ENCODE measurements around the gene MYCBPAP. TPM values are rescaled to one million over a fixed set of nuclear protein-coding genes. Genes with fewer than 3 reads are reported as not detected.

MYCBPAP gene
- total RNA-seq, 3 donors from 2014 or later, result 1.6 to 3.4 (median 2.4) TPM

GRCh38 chr17:50519141-50519834 lies 11.0 kb downstream of the MYCBPAP start:
- H3K4me1 ChIP-seq (ENCODE audit: low read depth), result peaks cover 3% of the 10 kb centered on the region
- DNase-seq, result no peak
- H3K4me3 ChIP-seq, result no peak overlapping the region
- H3K9me3 ChIP-seq, result no peaks in the 10 kb centered on the region
- no peaks in the 10 kb centered on the region for H3K36me3 ChIP-seq (ENCODE audit: low read depth)
- intact Hi-C loops (cut with DNase I, micrococcal nuclease), result no loop called here
- TF ChIP-seq, protein P1, sequence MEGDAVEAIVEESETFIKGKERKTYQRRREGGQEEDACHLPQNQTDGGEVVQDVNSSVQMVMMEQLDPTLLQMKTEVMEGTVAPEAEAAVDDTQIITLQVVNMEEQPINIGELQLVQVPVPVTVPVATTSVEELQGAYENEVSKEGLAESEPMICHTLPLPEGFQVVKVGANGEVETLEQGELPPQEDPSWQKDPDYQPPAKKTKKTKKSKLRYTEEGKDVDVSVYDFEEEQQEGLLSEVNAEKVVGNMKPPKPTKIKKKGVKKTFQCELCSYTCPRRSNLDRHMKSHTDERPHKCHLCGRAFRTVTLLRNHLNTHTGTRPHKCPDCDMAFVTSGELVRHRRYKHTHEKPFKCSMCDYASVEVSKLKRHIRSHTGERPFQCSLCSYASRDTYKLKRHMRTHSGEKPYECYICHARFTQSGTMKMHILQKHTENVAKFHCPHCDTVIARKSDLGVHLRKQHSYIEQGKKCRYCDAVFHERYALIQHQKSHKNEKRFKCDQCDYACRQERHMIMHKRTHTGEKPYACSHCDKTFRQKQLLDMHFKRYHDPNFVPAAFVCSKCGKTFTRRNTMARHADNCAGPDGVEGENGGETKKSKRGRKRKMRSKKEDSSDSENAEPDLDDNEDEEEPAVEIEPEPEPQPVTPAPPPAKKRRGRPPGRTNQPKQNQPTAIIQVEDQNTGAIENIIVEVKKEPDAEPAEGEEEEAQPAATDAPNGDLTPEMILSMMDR (IDR thresholded peaks at IDR 0.05), result no peak
- ATAC-seq, result no peak

DNA sequence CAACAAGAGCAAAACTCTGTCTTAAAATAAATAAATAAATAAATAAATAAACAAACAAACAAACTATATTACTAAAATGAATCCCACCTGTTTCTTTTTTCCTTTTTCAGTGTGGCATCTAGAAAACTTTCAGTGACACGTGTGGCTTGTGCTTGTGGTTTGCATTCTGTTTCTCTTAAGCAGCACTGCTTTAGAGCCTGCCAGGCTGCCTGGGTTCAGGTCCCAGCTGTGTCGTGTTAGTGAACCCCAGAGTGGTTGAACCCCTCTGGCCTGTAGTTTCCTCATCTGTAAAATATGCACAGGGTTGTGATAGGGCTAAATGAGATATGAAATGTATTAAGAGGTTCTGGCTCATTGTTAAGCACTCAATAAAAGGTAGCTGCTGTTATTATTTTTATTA lies 12.2 kb downstream of the MYCBPAP start:
- intact Hi-C loops (cut with DNase I, micrococcal nuclease), result no loop called here
- no peak for DNase-seq
- ATAC-seq, result no peak
- TF ChIP-seq, protein P1 (IDR thresholded peaks at IDR 0.05), result no peak
- H3K4me1 ChIP-seq (ENCODE audit: low read depth), result peaks cover 3% of the 10 kb centered on the region
- no peak overlapping the region for H3K4me3 ChIP-seq
- no peaks in the 10 kb centered on the region for H3K9me3 ChIP-seq
- no peaks in the 10 kb centered on the region for H3K36me3 ChIP-seq (ENCODE audit: low read depth)

GRCh38 chr17:50521514-50521913 lies 13.3 kb downstream of the MYCBPAP start:
- DNase-seq (no peak), ATAC-seq (no peak)
- no peaks in the 10 kb centered on the region for H3K36me3 ChIP-seq (ENCODE audit: low read depth)
- intact Hi-C loops (cut with DNase I, micrococcal nuclease), result no loop called here
- no peaks in the 10 kb centered on the region for H3K9me3 ChIP-seq
- TF ChIP-seq, protein P1 (IDR thresholded peaks at IDR 0.05), result no peak
- peaks cover 3% of the 10 kb centered on the region for H3K4me1 ChIP-seq (ENCODE audit: low read depth)
- H3K4me3 ChIP-seq, result no peak overlapping the region

DNA sequence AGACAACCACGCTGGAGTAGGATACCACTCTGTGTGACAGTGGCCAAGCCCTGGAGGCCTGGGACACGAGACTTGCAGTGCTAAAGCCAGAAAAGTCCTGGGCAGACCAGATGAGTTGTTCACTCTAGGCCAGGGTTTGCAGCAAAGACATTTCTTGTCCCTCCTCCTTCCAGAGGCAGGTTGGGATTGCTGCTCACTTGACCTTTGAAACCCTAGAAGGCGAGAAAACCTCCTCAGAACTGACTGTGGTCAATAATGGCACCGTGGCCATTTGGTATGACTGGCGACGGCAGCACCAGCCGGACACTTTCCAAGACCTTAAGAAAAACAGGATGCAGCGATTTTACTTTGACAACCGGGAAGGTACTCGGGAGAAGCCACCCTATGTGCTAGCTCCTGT lies 14.5 kb downstream of the MYCBPAP start:
- intact Hi-C loops (cut with DNase I, micrococcal nuclease), result no loop called here
- no peak overlapping the region for H3K4me3 ChIP-seq
- TF ChIP-seq, protein P1 (IDR thresholded peaks at IDR 0.05), result no peak

DNA sequence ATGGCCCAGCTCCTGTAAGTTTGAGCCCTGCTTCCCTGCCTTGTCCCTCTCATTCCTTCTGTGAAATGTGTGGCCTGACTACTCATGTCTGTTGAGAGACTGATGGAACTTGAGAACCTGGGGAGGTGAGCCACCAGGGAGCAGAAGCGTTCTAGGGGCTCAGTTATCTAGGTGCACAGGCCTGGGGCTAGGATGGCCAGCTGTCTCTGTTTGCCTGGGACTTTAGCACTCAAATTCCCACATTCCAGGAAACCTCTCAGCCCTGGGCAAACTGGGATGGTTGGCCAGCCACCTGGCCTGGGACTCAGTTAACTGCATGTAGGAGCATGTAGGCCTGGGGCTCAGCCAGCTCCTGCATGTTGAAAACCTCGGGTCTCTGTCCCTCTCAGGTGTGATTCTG lies 15.0 kb downstream of the MYCBPAP start:
- intact Hi-C loops (cut with DNase I, micrococcal nuclease), result no loop called here
- no peak for ATAC-seq
- Histone ChIP-seq H3K4me1 (ENCODE audit: low read depth) (no peaks in the 10 kb centered on the region), H3K36me3 (ENCODE audit: low read depth) (no peaks in the 10 kb centered on the region), H3K9me3 (no peaks in the 10 kb centered on the region), H3K4me3 (no peak overlapping the region)
- no peak for DNase-seq
- TF ChIP-seq, protein P1 (IDR thresholded peaks at IDR 0.05), result no peak

More for the DNA sequence above, 14.5 kb downstream of the MYCBPAP start:
- Histone ChIP-seq H3K4me1 (ENCODE audit: low read depth) (no peaks in the 10 kb centered on the region), H3K9me3 (no peaks in the 10 kb centered on the region), H3K36me3 (ENCODE audit: low read depth) (no peaks in the 10 kb centered on the region)
- DNase-seq, result no peak
- ATAC-seq, result no peak

Measured in mucosa of descending colon (tissue), 3 donors.